ENCODE measurements around the gene NDUFS8. TPM values are rescaled to one million over a fixed set of nuclear protein-coding genes. Genes with fewer than 3 reads are reported as not detected.

Gene NDUFS8
- total RNA-seq, 4 donors from 2014 or later = 69.8 to 143 (median 80.2) TPM

GRCh38 chr11:67999201-67999629, 31.3 kb upstream of the NDUFS8 start:
- TF ChIP-seq CTCF (IDR thresholded peaks at IDR 0.05; ENCODE audit: low read depth) = no peak

- no peak for TF ChIP-seq CTCF (IDR thresholded peaks at IDR 0.05; ENCODE audit: low read depth)
These were observed 30.8 kb upstream of the NDUFS8 start for GRCh38 chr11:67999704-68000103.

DNA sequence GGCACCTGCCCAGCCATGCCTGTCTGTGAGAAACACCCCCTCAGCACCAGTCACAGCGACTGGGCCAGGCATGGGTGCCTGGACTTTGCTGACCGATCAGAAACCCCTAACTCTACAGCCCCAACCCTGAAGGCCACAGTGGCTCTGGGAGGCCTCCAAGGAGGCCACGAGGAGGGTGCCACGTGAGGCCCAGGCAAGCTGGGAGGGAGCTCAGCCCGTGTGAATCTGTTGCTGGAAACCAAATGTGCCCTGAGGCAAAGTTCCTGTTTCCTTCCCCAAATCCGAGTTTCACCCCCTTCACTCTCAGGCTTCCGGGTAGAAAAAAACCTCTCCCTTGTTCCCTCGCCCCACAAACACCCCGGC, 27.9 kb upstream of the NDUFS8 start:
- no peak for TF ChIP-seq CTCF (IDR thresholded peaks at IDR 0.05; ENCODE audit: low read depth)

- no peak for TF ChIP-seq CTCF (IDR thresholded peaks at IDR 0.05; ENCODE audit: low read depth)
These were observed 27.3 kb upstream of the NDUFS8 start for GRCh38 chr11:68002938-68003845.

GRCh38 chr11:68003846-68004550, 26.5 kb upstream of the NDUFS8 start, which contains the start of gene UNC93B1:
Gene UNC93B1 (minus strand): TSS chr11:68004097. CDS start chr11:68004043, 54 bp downstream.
- no peak for TF ChIP-seq CTCF (IDR thresholded peaks at IDR 0.05; ENCODE audit: low read depth)

DNA sequence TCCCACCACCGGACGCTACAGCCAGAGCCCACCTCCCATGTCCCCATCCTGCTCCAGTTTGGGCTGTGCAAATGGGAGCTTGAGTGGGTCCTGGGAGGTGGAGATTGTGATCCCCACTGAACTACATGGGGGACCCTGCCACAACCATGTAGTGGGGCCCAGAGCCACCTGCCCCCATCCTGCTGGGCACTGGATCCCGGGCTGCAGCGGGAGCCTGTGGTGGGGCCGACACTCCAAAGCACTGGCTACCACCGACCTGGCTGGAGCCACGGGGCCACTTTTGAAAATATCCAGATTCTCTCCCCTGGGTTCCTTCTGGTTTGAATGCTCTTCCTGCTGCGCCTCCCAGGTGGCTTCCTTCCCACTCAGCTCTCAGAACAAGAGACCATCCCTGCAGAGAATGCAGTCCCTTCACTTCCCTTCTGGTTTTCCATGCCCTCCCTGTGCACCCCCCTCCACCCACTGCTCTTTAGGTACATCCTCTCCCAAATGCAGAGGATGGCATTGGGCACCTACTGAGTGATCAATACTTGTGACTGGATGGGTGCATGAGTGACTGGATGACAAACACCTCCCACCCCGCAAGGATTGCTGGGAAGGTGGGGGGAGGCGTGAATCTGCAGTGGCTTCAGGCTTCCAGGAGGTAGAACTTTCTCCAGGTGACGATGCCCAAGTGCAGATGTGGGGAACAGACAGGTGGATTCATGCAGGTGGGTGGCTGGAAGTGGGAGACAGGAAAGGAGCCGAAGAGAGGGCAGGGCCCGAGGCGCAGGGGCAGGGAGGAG, 25.7 kb upstream of the NDUFS8 start:
- TF ChIP-seq CTCF (IDR thresholded peaks at IDR 0.05; ENCODE audit: low read depth) = no peak
